GM10248 (cell line): Measurements from ENCODE around the gene ZNF521.

Source experiments
- CTCF ChIA-PET: fragments of 300-600 bp; sonication (Branson Sonifier 250); formaldehyde crosslinking; extraction: SDS; loops from one replicate; lab custom pipeline; 2021; ENCODE audit warnings: antibody characterized with exemption; lab: Yijun Ruan, JAX
- POLR2A ChIA-PET: fragments of 350-650 bp; sonication (Branson Sonifier 250); formaldehyde crosslinking; extraction: SDS; loops from one replicate; lab custom pipeline; 2020; ENCODE audit warnings: antibody characterized with exemption; lab: Yijun Ruan, JAX
- DNase-seq: peaks from one replicate; pipeline ENCODE4 v3.0.0; 2012; ENCODE audit errors: extremely low spot score
- CTCF ChIP-seq: IDR thresholded peaks from 2 replicates; pipeline ENCODE4 v1.5.1; 2012; ENCODE audit warnings: mild to moderate bottlenecking, low read depth; ENCODE audit errors: extremely low read depth, missing control alignments, control extremely low read depth

ZNF521 gene

DNA sequence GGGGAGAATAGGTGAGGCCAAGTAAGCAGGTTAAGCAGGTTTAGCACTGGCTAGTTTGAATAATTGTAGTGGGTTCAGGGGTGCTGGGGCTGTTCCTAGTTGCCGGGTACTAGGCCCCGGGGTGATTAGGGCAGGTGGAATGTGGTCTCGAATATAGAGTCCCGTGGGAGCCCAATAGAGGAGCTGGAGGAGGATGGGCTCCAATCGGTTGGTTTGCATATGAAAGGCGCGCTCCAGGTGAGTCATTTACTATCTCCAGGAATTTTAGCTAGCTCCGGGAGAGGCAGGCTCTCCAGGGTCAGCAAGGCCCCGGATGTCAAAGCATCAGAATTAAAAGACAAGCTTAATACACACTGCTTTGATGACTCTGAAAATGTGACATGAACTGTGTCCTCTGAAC, 304.0 kb downstream of the ZNF521 start:
- no peak for DNase-seq
- CTCF ChIA-PET = interaction anchor here (1.0 kb wide), 1 partner anchor 116 kb away, joined by 3 read pairs; no protein-coding TSS in a partner anchor
- POLR2A ChIA-PET = no interaction called here
- no peak for TF ChIP-seq CTCF

DNA sequence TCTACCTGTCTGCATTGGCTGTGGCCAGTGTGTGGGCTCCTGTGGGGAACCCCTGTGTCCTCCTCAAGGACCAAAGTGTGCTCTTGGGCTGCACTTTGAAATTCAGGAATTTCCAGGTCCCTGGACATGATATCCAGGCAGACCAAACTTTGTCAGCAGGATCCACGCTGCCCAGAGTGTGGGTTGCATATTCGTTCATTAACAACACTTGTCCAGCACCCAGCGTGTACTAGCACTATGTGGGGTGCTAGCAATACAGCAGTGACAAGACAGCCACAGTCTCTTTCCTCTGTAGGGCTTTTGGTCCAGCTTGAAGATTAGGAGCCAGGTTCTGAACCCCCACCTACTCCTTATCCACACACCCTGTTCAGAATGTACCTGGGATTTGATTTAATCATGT, 304.5 kb downstream of the ZNF521 start:
- TF ChIP-seq CTCF = no peak
- no peak for DNase-seq
- POLR2A ChIA-PET = no interaction called here
- CTCF ChIA-PET = no interaction called here

DNA sequence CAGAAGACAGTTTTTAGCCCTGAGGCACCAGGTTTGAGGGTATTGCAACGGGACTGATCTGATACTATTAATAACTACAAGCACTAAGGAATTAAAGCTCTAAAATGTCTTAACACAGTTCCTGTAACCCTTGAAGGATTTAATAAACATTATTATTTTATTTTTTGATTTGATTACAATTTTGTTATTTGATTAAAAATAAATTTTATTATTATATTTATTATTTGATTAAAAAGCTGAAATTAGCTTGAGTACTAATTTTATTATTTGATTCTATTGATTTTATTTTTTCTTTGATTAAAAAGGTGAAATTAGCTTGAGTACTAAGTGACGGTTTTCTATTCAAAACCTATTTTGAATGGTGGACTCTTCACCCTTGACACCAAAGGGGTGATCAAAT, 307.3 kb downstream of the ZNF521 start:
- ChIA-PET CTCF (interaction anchor here (1.1 kb wide), 1 partner anchor 12 kb away, joined by 3 read pairs; no protein-coding TSS in a partner anchor), POLR2A (no interaction called here)
- no peak for DNase-seq
- no peak for TF ChIP-seq CTCF

- DNase-seq = no peak
- no peak for TF ChIP-seq CTCF
- CTCF ChIA-PET = no interaction called here
- POLR2A ChIA-PET = no interaction called here
Observed at GRCh38 chr18:25043104-25043503, 308.9 kb downstream of the ZNF521 start.

DNA sequence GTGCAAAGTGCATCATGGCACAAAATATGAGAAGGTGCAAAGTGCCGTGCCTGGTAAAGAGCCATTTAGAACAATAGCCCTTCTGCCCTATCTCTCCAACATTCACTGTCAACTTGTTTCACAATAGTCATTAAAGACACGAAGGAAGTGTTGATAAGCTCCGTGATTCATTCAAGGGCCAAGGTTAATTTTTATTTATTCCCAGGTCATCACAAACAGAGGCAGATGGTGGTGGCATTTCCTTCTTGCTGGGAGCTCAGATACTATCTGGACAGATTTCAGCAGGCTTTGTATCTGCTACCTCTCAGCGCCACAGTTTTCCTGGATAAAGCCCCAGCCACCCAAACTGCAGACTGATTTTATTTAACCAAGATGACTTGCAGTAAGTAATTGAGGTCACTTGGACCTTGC, 309.3 kb downstream of the ZNF521 start:
- POLR2A ChIA-PET = no interaction called here
- no peak for TF ChIP-seq CTCF
- no peak for DNase-seq
- CTCF ChIA-PET = no interaction called here

GRCh38 chr18:25039781-25040180, 312.2 kb downstream of the ZNF521 start:
- CTCF ChIA-PET = no interaction called here

More at GRCh38 chr18:25039781-25040180, 312.2 kb downstream of the ZNF521 start:
- POLR2A ChIA-PET = no interaction called here
- DNase-seq = no peak
- no peak for TF ChIP-seq CTCF
